Measurements from ENCODE around the gene MAGEB17.
"Not testable (repeated sequence)": the region's sequence is repeated elsewhere in the genome, so short reads cannot be mapped to it uniquely, and the experiment has no call there.

MAGEB17 gene

GRCh38 chrX:16160729-16161128 is 6.6 kb upstream of the MAGEB17 start:
- H3K79me2 ChIP-seq (ENCODE audit: insufficient read depth, low read length), result no peaks in the 10 kb centered on the region
- H3K27me3 ChIP-seq (ENCODE audit: insufficient read depth, low read length, poor library complexity, severe bottlenecking), result no peaks in the 10 kb centered on the region
- H2AFZ ChIP-seq (ENCODE audit: low read length), result no peak overlapping the region
- no peaks in the 10 kb centered on the region for H3K36me3 ChIP-seq (ENCODE audit: insufficient read depth, low read length)
- no peaks in the 10 kb centered on the region for H3F3A ChIP-seq (ENCODE audit: low read depth)
- no peaks in the 10 kb centered on the region for H3K9me3 ChIP-seq (ENCODE audit: insufficient read depth, low read depth, low read length)
- no peaks in the 10 kb centered on the region for H4K20me1 ChIP-seq (ENCODE audit: insufficient read depth, low read length, poor library complexity, severe bottlenecking)
- H3K4me1 ChIP-seq (ENCODE audit: insufficient read depth, low read length, poor library complexity, severe bottlenecking), result no peaks in the 10 kb centered on the region
- TF ChIP-seq EZH2phosphoT487 (IDR thresholded peaks at IDR 0.05; ENCODE audit: borderline replicate concordance) (no peak), CTCF (conservative IDR thresholded peaks at IDR 0.05; ENCODE audit: low read length) (no peak)
- H3K9me2 ChIP-seq (replicated peaks; ENCODE audit: low read depth, low read length), result no peaks in the 10 kb centered on the region
- no peak overlapping the region for H3K4me3 ChIP-seq (ENCODE audit: low read length, poor library complexity, severe bottlenecking)
- H3K9ac ChIP-seq (ENCODE audit: low read depth, low read length, poor library complexity, severe bottlenecking), result no peak overlapping the region
- H3K4me2 ChIP-seq (ENCODE audit: low read depth, low read length, poor library complexity, severe bottlenecking), result no peak overlapping the region

- not testable (repeated sequence) for H3K4me3 ChIP-seq (ENCODE audit: low read length, poor library complexity, severe bottlenecking); H3K9me3 ChIP-seq (ENCODE audit: insufficient read depth, low read depth, low read length); H3F3A ChIP-seq (ENCODE audit: low read depth); H3K9me2 ChIP-seq (replicated peaks; ENCODE audit: low read depth, low read length); H3K4me1 ChIP-seq (ENCODE audit: insufficient read depth, low read length, poor library complexity, severe bottlenecking); H4K20me1 ChIP-seq (ENCODE audit: insufficient read depth, low read length, poor library complexity, severe bottlenecking); H2AFZ ChIP-seq (ENCODE audit: low read length); H3K79me2 ChIP-seq (ENCODE audit: insufficient read depth, low read length); H3K36me3 ChIP-seq (ENCODE audit: insufficient read depth, low read length); H3K27me3 ChIP-seq (ENCODE audit: insufficient read depth, low read length, poor library complexity, severe bottlenecking); H3K4me2 ChIP-seq (ENCODE audit: low read depth, low read length, poor library complexity, severe bottlenecking); H3K9ac ChIP-seq (ENCODE audit: low read depth, low read length, poor library complexity, severe bottlenecking)
These were observed 6.1 kb upstream of the MAGEB17 start for GRCh38 chrX:16161173-16161572.

DNA sequence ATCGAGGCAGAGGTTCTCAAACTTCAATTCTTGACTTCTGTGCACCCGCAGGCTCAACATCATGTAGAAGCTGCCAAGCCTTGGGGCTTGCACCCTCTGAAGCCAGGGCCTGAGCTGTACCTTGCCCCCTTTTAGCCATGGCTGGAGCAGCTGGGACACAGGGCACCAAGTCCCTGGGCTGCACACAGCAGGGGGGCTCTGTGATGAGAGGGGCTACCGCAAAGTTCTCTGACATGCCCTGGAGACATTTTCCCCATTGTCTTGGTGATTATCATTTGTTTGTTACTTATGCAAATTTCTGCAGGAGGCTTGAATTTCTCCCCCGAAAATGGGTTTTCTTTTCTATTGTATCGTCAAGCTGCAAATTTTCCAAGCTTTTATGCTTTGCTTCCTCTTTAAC is 4.9 kb upstream of the MAGEB17 start:
- no peaks in the 10 kb centered on the region for H4K20me1 ChIP-seq (ENCODE audit: insufficient read depth, low read length, poor library complexity, severe bottlenecking)
- TF ChIP-seq EZH2phosphoT487 (IDR thresholded peaks at IDR 0.05; ENCODE audit: borderline replicate concordance), result no peak
- no peak for TF ChIP-seq CTCF (conservative IDR thresholded peaks at IDR 0.05; ENCODE audit: low read length)

GRCh38 chrX:16164748-16165147 is 2.5 kb upstream of the MAGEB17 start:
- Histone ChIP-seq H3K9ac (ENCODE audit: low read depth, low read length, poor library complexity, severe bottlenecking) (no peak overlapping the region), H3F3A (ENCODE audit: low read depth) (no peaks in the 10 kb centered on the region), H3K9me2 (replicated peaks; ENCODE audit: low read depth, low read length) (no peaks in the 10 kb centered on the region), H3K27me3 (ENCODE audit: insufficient read depth, low read length, poor library complexity, severe bottlenecking) (no peaks in the 10 kb centered on the region), H3K36me3 (ENCODE audit: insufficient read depth, low read length) (no peaks in the 10 kb centered on the region), H3K9me3 (ENCODE audit: insufficient read depth, low read depth, low read length) (no peaks in the 10 kb centered on the region), H3K4me3 (ENCODE audit: low read length, poor library complexity, severe bottlenecking) (no peak overlapping the region), H3K79me2 (ENCODE audit: insufficient read depth, low read length) (no peaks in the 10 kb centered on the region), H3K4me1 (ENCODE audit: insufficient read depth, low read length, poor library complexity, severe bottlenecking) (no peaks in the 10 kb centered on the region), H4K20me1 (ENCODE audit: insufficient read depth, low read length, poor library complexity, severe bottlenecking) (no peaks in the 10 kb centered on the region), H3K4me2 (ENCODE audit: low read depth, low read length, poor library complexity, severe bottlenecking) (no peak overlapping the region), H2AFZ (ENCODE audit: low read length) (no peak overlapping the region)
- no peak for TF ChIP-seq CTCF (conservative IDR thresholded peaks at IDR 0.05; ENCODE audit: low read length)

More for the DNA sequence above, 4.9 kb upstream of the MAGEB17 start:
- Histone ChIP-seq H3K9me2 (replicated peaks; ENCODE audit: low read depth, low read length) (no peaks in the 10 kb centered on the region), H3K79me2 (ENCODE audit: insufficient read depth, low read length) (no peaks in the 10 kb centered on the region), H3K4me3 (ENCODE audit: low read length, poor library complexity, severe bottlenecking) (no peak overlapping the region), H3F3A (ENCODE audit: low read depth) (no peaks in the 10 kb centered on the region), H2AFZ (ENCODE audit: low read length) (no peak overlapping the region), H3K9me3 (ENCODE audit: insufficient read depth, low read depth, low read length) (no peaks in the 10 kb centered on the region), H3K27me3 (ENCODE audit: insufficient read depth, low read length, poor library complexity, severe bottlenecking) (no peaks in the 10 kb centered on the region), H3K9ac (ENCODE audit: low read depth, low read length, poor library complexity, severe bottlenecking) (no peak overlapping the region), H3K4me2 (ENCODE audit: low read depth, low read length, poor library complexity, severe bottlenecking) (no peak overlapping the region), H3K36me3 (ENCODE audit: insufficient read depth, low read length) (no peaks in the 10 kb centered on the region), H3K4me1 (ENCODE audit: insufficient read depth, low read length, poor library complexity, severe bottlenecking) (no peaks in the 10 kb centered on the region)

All from Loucy (cell line).